PFSK-1 (cell line): ENCODE results near the gene MRPL28.

Experiments used
- FOXP2 ChIP-seq: optimal IDR thresholded peaks from 2 replicates; pipeline ENCODE3; 2011; ENCODE audit warnings: borderline replicate concordance, control low read depth, inconsistent platforms; ENCODE audit not compliant: insufficient read depth; ENCODE audit errors: extremely low read length, extremely low read depth
- POLR2AphosphoS5 ChIP-seq: IDR thresholded peaks from 2 replicates; pipeline ENCODE4 v1.6.1; 2012; ENCODE audit warnings: low read depth, mild to moderate bottlenecking, control low read depth, low read length, moderate library complexity
- REST ChIP-seq, 2 experiments: IDR thresholded peaks; 2 replicates each; pipeline versions ENCODE4 v1.6.1 to v1.8.0; 2011 to 2012; ENCODE audit warnings: low read depth in 2 of 2, low read length in 2 of 2, control low read depth in 1 of 2, inconsistent platforms in 1 of 2, mild to moderate bottlenecking in 1 of 2, moderate library complexity in 1 of 2; ENCODE audit not compliant: insufficient read depth in 1 of 2
- SIN3A ChIP-seq: IDR thresholded peaks from 2 replicates; pipeline ENCODE4 v1.6.1; 2012; ENCODE audit warnings: mild to moderate bottlenecking, low read length, moderate library complexity, borderline replicate concordance; ENCODE audit not compliant: insufficient read depth
- TAF1 ChIP-seq: IDR thresholded peaks from 2 replicates; pipeline ENCODE4 v1.6.1; 2012; ENCODE audit warnings: low read length, control low read depth, borderline replicate concordance; ENCODE audit not compliant: insufficient read depth

The MRPL28 gene

GRCh38 chr16:407253-407652 lies 36.9 kb upstream of the MRPL28 start:
- TF ChIP-seq REST (IDR thresholded peaks at IDR 0.05; ENCODE audit: insufficient read depth in 1 of 2, low read depth in 2 of 2, low read length in 2 of 2) (no peak), SIN3A (no peak), TAF1 (no peak), POLR2AphosphoS5 (no peak), FOXP2 (no peak)

GRCh38 chr16:405548-406506 lies 35.5 kb upstream of the MRPL28 start:
- no peak for TF ChIP-seq FOXP2

- TF ChIP-seq POLR2AphosphoS5, result no peak
- no peak for TF ChIP-seq REST (IDR thresholded peaks at IDR 0.05; ENCODE audit: insufficient read depth in 1 of 2, low read depth in 2 of 2, low read length in 2 of 2)
- no peak for TF ChIP-seq SIN3A
- TF ChIP-seq FOXP2, result no peak
- TF ChIP-seq TAF1, result no peak
Observed at GRCh38 chr16:404971-405486, 34.7 kb upstream of the MRPL28 start.

- peak; percentile 86 for TF ChIP-seq POLR2AphosphoS5
- peak; percentile 51; the same call in 1 of the 2 replicates for TF ChIP-seq TAF1
- TF ChIP-seq REST (IDR thresholded peaks at IDR 0.05; ENCODE audit: insufficient read depth in 1 of 2, low read depth in 2 of 2, low read length in 2 of 2), result no peak
- no peak for TF ChIP-seq FOXP2
Observed at GRCh38 chr16:401468-402348, 31.4 kb upstream of the MRPL28 start, which contains the start of gene DECR2. Gene DECR2, plus strand, starts transcription at chr16:401885. Its CDS starts 79 bp downstream, at chr16:401964.

GRCh38 chr16:400061-400591 lies 29.8 kb upstream of the MRPL28 start:
- TF ChIP-seq SIN3A (no peak), REST (IDR thresholded peaks at IDR 0.05; ENCODE audit: insufficient read depth in 1 of 2, low read depth in 2 of 2, low read length in 2 of 2) (no peak), POLR2AphosphoS5 (no peak), FOXP2 (no peak), TAF1 (no peak)
